Measurements from ENCODE around the gene JMJD8.
A peak's percentile ranks its signal among the peaks of the same experiment; 100 is the strongest.

The JMJD8 gene

GRCh38 chr16:704047-704446, 19.9 kb upstream of the JMJD8 start:
- Histone ChIP-seq H3K27ac (no peak overlapping the region), H4K20me1 (peaks cover 0 to 96% (median 73%) of the 10 kb centered on the region in 11 experiments; a peak in 17 of 22 replicates), H3K4me2 (no peak overlapping the region), H3K9me3 (replicated peaks in 1 of 11) (no peaks in the 10 kb centered on the region), H3K4me1 (peaks cover 0 to 23% (median 11%) of the 10 kb centered on the region in 10 experiments; a peak in 15 of 20 replicates), H3K27me3 (peaks cover 100% of the 10 kb centered on the region in 11 experiments), H3K9ac (no peak overlapping the region), H3K36me3 (no peaks in the 10 kb centered on the region), H3K4me3 (no peak overlapping the region)
- TF ChIP-seq Cebpa-rat (IDR thresholded peaks at IDR 0.05) = no peak

GRCh38 chr16:703406-703805, 19.3 kb upstream of the JMJD8 start:
- peaks cover 100% of the 10 kb centered on the region in 11 experiments for H3K27me3 ChIP-seq
- H3K4me3 ChIP-seq = no peak overlapping the region
- H3K9me3 ChIP-seq (replicated peaks in 1 of 11) = no peaks in the 10 kb centered on the region
- H3K36me3 ChIP-seq = no peaks in the 10 kb centered on the region
- no peak overlapping the region for H3K4me2 ChIP-seq
- no peak overlapping the region for H3K27ac ChIP-seq
- peaks cover 0 to 23% (median 11%) of the 10 kb centered on the region in 10 experiments; a peak in 15 of 20 replicates for H3K4me1 ChIP-seq
- H4K20me1 ChIP-seq = peaks cover 0 to 96% (median 69%) of the 10 kb centered on the region in 11 experiments; a peak in 17 of 22 replicates
- H3K9ac ChIP-seq = no peak overlapping the region
- no peak for TF ChIP-seq Cebpa-rat (IDR thresholded peaks at IDR 0.05)

GRCh38 chr16:702341-702740, 18.2 kb upstream of the JMJD8 start:
- H4K20me1 ChIP-seq = peaks cover 0 to 91% (median 61%) of the 10 kb centered on the region in 11 experiments; a peak in 17 of 22 replicates
- H3K9ac ChIP-seq = no peak overlapping the region
- H3K36me3 ChIP-seq = no peaks in the 10 kb centered on the region
- no peak overlapping the region for H3K27ac ChIP-seq
- H3K27me3 ChIP-seq = peaks cover 100% of the 10 kb centered on the region in 11 experiments
- no peak overlapping the region for H3K4me2 ChIP-seq
- peaks cover 0 to 23% (median 11%) of the 10 kb centered on the region in 10 experiments; a peak in 15 of 20 replicates for H3K4me1 ChIP-seq
- H3K9me3 ChIP-seq (replicated peaks in 1 of 11) = no peaks in the 10 kb centered on the region
- no peak for TF ChIP-seq Cebpa-rat (IDR thresholded peaks at IDR 0.05)
- H3K4me3 ChIP-seq = no peak overlapping the region

- Histone ChIP-seq H3K4me2 (no peak overlapping the region), H4K20me1 (peaks cover 0 to 79% (median 49%) of the 10 kb centered on the region in 11 experiments; a peak in 17 of 22 replicates), H3K27ac (no peak overlapping the region), H3K9ac (no peak overlapping the region), H3K9me3 (replicated peaks in 1 of 11) (no peaks in the 10 kb centered on the region), H3K36me3 (no peaks in the 10 kb centered on the region), H3K4me3 (no peak overlapping the region), H3K27me3 (peaks cover 97 to 100% (median 100%) of the 10 kb centered on the region in 11 experiments), H3K4me1 (peaks cover under 1 to 15% (median 7%) of the 10 kb centered on the region in 10 experiments; a peak in 19 of 20 replicates)
- no peak for TF ChIP-seq Cebpa-rat (IDR thresholded peaks at IDR 0.05)
These were observed 16.8 kb upstream of the JMJD8 start for GRCh38 chr16:700684-701584.

- Histone ChIP-seq H4K20me1 (peaks cover 0 to 76% (median 47%) of the 10 kb centered on the region in 11 experiments; a peak in 17 of 22 replicates), H3K36me3 (no peaks in the 10 kb centered on the region), H3K9ac (no peak overlapping the region), H3K4me1 (peaks cover 17 to 22% (median 20%) of the 10 kb centered on the region in 10 experiments), H3K27me3 (peaks cover 97 to 100% (median 99%) of the 10 kb centered on the region in 11 experiments), H3K27ac (no peak overlapping the region), H3K4me3 (no peak overlapping the region), H3K4me2 (no peak overlapping the region), H3K9me3 (replicated peaks in 1 of 11) (no peaks in the 10 kb centered on the region)
- no peak for TF ChIP-seq Cebpa-rat (IDR thresholded peaks at IDR 0.05)
These were observed 15.0 kb upstream of the JMJD8 start for GRCh38 chr16:698911-699671.

- Histone ChIP-seq H3K36me3 (no peaks in the 10 kb centered on the region), H3K4me3 (peak overlapping the region; percentile 40 to 67 (median 52)), H3K27me3 (peaks cover 92 to 98% (median 97%) of the 10 kb centered on the region in 11 experiments), H4K20me1 (peaks cover 0 to 50% (median 24%) of the 10 kb centered on the region in 11 experiments; a peak in 14 of 22 replicates), H3K4me2 (peak overlapping the region; percentile 81 to 99 (median 95)), H3K9me3 (replicated peaks in 1 of 11) (no peaks in the 10 kb centered on the region), H3K9ac (no peak overlapping the region), H3K4me1 (peaks cover 23 to 33% (median 30%) of the 10 kb centered on the region in 10 experiments), H3K27ac (no peak overlapping the region)
- TF ChIP-seq Cebpa-rat (IDR thresholded peaks at IDR 0.05) = no peak
These were observed 11.4 kb upstream of the JMJD8 start for GRCh38 chr16:695355-696089.

- peaks cover 85 to 92% (median 91%) of the 10 kb centered on the region in 11 experiments for H3K27me3 ChIP-seq
- peak overlapping the region; percentile 79 to 99 (median 90) for H3K4me2 ChIP-seq
These were observed 10.8 kb upstream of the JMJD8 start for GRCh38 chr16:694863-695354.

More at GRCh38 chr16:694863-695354, 10.8 kb upstream of the JMJD8 start:
- Histone ChIP-seq H3K9me3 (replicated peaks in 1 of 11) (no peaks in the 10 kb centered on the region), H3K27ac (no peak overlapping the region), H4K20me1 (peaks cover 0 to 44% (median 18%) of the 10 kb centered on the region in 11 experiments; a peak in 14 of 22 replicates), H3K4me3 (peak overlapping the region; percentile 29 to 67 (median 52); a peak in 18 of 20 replicates), H3K36me3 (no peaks in the 10 kb centered on the region), H3K9ac (peak overlapping the region in 1 of 11 experiments; percentile 29; a peak in 1 of 22 replicates), H3K4me1 (peaks cover 23 to 35% (median 32%) of the 10 kb centered on the region in 10 experiments)
- TF ChIP-seq Cebpa-rat (IDR thresholded peaks at IDR 0.05) = no peak
